Measurements from ENCODE around the gene ALG1L2. TPM values are rescaled to one million over a fixed set of nuclear protein-coding genes. Genes with fewer than 3 reads are reported as not detected.
"Not testable (repeated sequence)": the region's sequence is repeated elsewhere in the genome, so short reads cannot be mapped to it uniquely, and the experiment has no call there.

Gene ALG1L2
- total and polyA plus RNA-seq, 2 experiments from 2014 or later, result 2.6 TPM; not detected in 1

DNA sequence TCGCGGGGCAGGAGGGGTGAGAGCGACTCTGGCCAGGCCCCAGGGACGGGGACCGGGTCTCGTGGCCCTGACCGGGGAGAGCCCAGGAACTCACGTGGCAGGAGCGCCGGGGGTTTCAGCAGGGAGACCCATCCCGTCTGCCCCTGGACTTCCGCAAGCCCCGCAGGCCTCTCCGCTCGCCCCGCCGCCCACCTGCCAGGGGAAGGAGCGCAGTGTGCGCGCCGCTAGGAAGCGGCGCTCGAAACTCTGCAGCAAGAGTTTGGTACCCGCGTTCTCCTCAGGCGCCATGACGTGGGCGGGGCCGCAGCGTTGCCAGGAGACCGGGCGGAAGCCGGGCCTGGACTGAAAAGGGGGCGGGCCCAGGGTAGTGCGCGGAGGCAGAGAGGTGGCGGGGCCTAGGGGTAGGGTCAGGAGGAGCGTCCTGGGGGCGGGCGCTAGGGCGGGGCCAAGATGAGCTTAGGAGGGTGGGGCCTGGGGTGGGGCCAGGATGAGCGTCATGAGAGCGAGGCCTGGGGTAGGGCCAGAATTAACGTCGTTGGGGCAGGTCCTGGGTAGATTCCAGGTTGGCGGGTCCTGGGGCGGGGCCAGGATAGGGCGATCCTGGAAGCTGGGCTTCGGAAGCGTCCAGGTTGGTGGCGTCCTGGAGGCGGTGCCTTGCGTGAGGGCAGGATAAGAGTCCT, 29.7 kb downstream of the ALG1L2 start:
- Histone ChIP-seq H3K36me3 (no peaks in the 10 kb centered on the region), H3K4me3 (peak overlapping the region; percentile 91), H3K27ac (peak overlapping the region; percentile 77), H3K4me1 (ENCODE audit: low read depth) (no peaks in the 10 kb centered on the region), H3K27me3 (no peaks in the 10 kb centered on the region), H3K9me3 (ENCODE audit: low read depth) (no peaks in the 10 kb centered on the region)
- peak; percentile 98 to 99 for DNase-seq (ENCODE audit: low read depth in 1 of 2, low spot score in 1 of 2)
- TF ChIP-seq, protein P1, sequence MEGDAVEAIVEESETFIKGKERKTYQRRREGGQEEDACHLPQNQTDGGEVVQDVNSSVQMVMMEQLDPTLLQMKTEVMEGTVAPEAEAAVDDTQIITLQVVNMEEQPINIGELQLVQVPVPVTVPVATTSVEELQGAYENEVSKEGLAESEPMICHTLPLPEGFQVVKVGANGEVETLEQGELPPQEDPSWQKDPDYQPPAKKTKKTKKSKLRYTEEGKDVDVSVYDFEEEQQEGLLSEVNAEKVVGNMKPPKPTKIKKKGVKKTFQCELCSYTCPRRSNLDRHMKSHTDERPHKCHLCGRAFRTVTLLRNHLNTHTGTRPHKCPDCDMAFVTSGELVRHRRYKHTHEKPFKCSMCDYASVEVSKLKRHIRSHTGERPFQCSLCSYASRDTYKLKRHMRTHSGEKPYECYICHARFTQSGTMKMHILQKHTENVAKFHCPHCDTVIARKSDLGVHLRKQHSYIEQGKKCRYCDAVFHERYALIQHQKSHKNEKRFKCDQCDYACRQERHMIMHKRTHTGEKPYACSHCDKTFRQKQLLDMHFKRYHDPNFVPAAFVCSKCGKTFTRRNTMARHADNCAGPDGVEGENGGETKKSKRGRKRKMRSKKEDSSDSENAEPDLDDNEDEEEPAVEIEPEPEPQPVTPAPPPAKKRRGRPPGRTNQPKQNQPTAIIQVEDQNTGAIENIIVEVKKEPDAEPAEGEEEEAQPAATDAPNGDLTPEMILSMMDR (IDR thresholded peaks at IDR 0.05; ENCODE audit: low read depth, low read length), result no peak

DNA sequence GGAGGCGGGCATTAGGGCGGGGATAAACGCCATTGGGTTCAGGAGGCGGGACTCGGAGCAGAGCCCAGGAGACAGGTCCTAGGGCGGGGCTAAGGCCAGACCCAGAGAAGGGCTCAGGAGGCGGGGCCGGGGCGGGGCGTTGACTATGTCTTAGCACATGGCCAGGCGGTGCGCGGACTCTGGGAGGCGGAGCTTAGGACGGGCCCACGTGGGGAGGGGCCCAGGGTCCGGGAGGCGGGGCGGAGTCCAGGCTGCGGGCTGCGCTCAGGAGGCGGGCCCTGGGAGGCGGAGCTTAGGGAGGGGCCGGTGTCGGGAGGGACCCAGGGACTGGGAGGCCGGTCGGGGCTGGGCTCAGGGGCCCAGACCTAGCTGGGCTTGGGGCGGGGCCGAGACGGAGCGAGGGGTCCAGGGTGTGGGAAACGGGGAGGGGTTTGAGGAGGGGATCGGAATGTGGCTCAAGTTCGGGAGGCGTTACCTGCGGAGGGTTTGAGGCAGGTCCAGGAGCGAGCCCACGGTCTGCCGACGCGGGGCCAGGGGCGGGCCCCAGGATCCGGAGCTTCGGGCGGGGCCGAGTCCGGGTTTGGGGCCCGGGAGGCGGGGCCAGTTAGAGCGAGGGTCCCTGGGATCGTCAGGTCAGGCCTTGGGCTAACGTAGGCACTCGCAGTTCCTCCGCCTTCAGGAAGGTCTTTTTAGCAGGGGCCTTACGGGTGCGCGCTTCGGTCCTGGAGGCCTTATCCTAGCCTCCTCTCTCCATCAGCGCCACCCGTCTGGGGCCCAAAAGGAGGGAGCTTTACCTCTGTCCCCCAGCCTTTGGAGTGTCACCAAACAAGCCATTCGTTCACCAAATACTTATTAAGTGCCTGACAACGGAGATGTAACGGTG, 30.5 kb downstream of the ALG1L2 start:
- not testable (repeated sequence) for H3K27me3 ChIP-seq; H3K9me3 ChIP-seq (ENCODE audit: low read depth); H3K4me1 ChIP-seq (ENCODE audit: low read depth); H3K36me3 ChIP-seq
- peak overlapping the region; percentile 91 for H3K4me3 ChIP-seq
- H3K27ac ChIP-seq, result peak overlapping the region; percentile 94
- peak; percentile 94 to 97 for DNase-seq (ENCODE audit: low read depth in 1 of 2, low spot score in 1 of 2)

- H3K36me3 ChIP-seq; H3K9me3 ChIP-seq (ENCODE audit: low read depth); H3K27me3 ChIP-seq; H3K4me1 ChIP-seq (ENCODE audit: low read depth); DNase-seq (ENCODE audit: low read depth in 1 of 2, low spot score in 1 of 2): not testable (repeated sequence)
- Histone ChIP-seq H3K27ac (peak overlapping the region; percentile 94), H3K4me3 (peak overlapping the region; percentile 84)
These were observed 31.1 kb downstream of the ALG1L2 start for GRCh38 chr3:130112748-130113073.

DNA sequence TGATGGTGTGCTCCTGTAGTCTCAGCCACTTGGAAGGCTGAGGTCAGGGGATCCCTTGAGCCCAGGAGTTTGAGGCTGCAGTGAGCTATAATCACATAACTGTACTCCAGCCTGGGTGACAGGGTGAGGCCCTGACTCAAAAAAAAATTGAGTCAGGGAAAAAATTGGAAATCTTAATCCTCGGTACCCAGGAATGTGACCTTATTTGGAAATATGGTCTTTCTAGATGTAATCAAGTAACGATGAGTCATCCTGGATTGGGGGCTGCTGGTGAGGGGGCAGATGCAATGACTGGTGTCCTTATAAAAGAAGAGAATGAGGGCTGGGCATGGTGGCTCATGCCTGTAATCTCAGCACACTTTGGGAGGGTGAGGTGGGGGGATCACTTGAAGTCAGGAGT, 33.8 kb downstream of the ALG1L2 start:
- H3K27ac ChIP-seq; H3K4me1 ChIP-seq (ENCODE audit: low read depth); H3K36me3 ChIP-seq; H3K27me3 ChIP-seq; H3K9me3 ChIP-seq (ENCODE audit: low read depth); H3K4me3 ChIP-seq; DNase-seq (ENCODE audit: low read depth in 1 of 2, low spot score in 1 of 2): not testable (repeated sequence)

DNA sequence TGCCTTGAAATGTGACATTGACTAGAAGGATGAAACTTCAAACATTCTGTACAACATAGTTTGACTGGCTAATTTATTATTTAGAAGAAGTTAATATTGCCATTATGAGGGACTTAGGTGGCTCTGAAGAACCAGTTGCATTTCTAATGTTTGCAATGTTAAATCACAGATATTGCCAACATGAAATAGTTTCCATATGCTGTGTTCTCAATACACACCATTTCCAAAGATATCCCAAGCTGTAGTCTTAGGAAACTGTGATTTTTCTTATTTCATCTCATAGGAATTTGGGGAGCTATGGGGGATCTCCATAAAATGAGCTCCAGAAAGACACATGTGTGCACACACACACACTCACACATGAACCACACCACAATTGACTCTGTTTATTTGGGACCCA, 36.3 kb downstream of the ALG1L2 start:
- TF ChIP-seq, protein P1 (IDR thresholded peaks at IDR 0.05; ENCODE audit: low read depth, low read length), result no peak
- Histone ChIP-seq H3K27ac (no peak overlapping the region), H3K36me3 (no peaks in the 10 kb centered on the region), H3K9me3 (ENCODE audit: low read depth) (no peaks in the 10 kb centered on the region), H3K4me1 (ENCODE audit: low read depth) (no peaks in the 10 kb centered on the region), H3K27me3 (no peaks in the 10 kb centered on the region), H3K4me3 (no peak overlapping the region)
- DNase-seq (ENCODE audit: low read depth in 1 of 2, low spot score in 1 of 2), result no peak

DNA sequence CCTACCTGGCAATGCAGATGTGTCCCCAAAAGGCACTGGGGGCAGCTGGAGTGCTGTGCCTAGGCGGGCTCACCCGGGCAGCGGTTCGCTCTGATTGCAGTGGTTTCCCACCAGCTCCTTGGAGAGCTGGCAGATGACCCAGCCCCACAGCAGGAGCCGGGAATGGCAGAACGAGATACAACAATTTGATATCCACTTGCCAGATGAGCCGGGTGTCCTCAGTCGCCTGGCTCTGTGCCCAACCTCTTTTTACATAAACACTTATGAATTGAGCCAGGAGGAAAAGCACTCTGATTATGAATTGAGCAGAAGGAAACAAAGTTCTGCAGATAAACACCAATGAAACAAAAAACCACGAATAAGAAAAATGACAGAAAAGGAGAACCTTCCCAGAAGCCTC, 38.2 kb downstream of the ALG1L2 start:
- not testable (repeated sequence) for H3K36me3 ChIP-seq; H3K4me3 ChIP-seq; H3K9me3 ChIP-seq (ENCODE audit: low read depth); H3K27me3 ChIP-seq; H3K4me1 ChIP-seq (ENCODE audit: low read depth); H3K27ac ChIP-seq
- DNase-seq (ENCODE audit: low read depth in 1 of 2, low spot score in 1 of 2), result peak in 1 of 2 donors; percentile 57

- H3K36me3 ChIP-seq; H3K27me3 ChIP-seq; H3K9me3 ChIP-seq (ENCODE audit: low read depth); H3K4me1 ChIP-seq (ENCODE audit: low read depth); H3K4me3 ChIP-seq; H3K27ac ChIP-seq: not testable (repeated sequence)
- peak in 1 of 2 donors; percentile 18 for DNase-seq (ENCODE audit: low read depth in 1 of 2, low spot score in 1 of 2)
These were observed 38.7 kb downstream of the ALG1L2 start for GRCh38 chr3:130120291-130120690.

DNA sequence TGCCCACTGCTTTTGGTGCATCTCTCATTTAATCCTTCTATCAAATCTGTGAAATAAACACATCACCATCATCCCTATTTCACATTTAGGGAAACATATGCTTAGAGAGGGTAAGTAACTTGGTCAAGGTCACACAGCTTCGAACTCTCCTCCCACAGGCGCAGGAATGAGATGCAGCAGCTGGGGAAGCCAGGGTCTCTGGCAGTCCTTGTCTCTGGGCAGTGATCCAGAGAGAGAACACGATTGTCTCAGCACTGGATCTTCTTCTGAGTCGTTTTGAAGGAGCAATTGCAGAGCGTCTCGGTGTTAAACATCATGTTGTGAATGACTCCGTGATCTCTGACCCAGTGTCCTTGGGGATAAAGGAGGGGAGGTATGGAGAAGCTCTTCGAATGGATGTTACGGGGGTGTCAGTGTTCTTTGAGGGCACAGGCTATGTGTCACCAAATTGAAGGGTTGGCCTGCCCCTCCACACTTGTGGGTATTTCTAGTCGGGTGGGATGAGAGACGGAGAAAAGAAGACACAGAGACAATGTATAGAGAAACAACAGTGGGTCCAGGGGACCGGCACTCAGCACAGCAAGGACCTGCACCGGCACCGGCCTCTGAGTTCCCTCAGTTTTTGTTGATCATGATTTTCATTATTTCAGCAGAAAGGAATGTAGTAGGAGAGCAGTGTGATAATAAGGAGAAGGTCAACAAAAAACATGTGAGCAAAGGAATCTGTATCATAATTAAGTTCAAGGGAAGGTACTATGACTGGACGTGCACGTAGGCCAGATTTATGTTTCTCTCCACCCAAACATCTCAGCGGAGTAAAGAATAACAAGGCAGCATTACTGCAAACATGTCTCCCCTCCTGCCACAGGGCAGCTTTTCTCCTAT, 41.5 kb downstream of the ALG1L2 start:
- not testable (repeated sequence) for H3K4me1 ChIP-seq (ENCODE audit: low read depth); H3K27ac ChIP-seq; H3K9me3 ChIP-seq (ENCODE audit: low read depth); H3K27me3 ChIP-seq; H3K4me3 ChIP-seq; H3K36me3 ChIP-seq
- DNase-seq (ENCODE audit: low read depth in 1 of 2, low spot score in 1 of 2), result peak in 1 of 2 donors; percentile 27

- H3K4me3 ChIP-seq; H3K27ac ChIP-seq; H3K4me1 ChIP-seq (ENCODE audit: low read depth); H3K36me3 ChIP-seq; H3K27me3 ChIP-seq; DNase-seq (ENCODE audit: low read depth in 1 of 2, low spot score in 1 of 2); H3K9me3 ChIP-seq (ENCODE audit: low read depth): not testable (repeated sequence)
These were observed 43.8 kb downstream of the ALG1L2 start for GRCh38 chr3:130125406-130125805.

DNA sequence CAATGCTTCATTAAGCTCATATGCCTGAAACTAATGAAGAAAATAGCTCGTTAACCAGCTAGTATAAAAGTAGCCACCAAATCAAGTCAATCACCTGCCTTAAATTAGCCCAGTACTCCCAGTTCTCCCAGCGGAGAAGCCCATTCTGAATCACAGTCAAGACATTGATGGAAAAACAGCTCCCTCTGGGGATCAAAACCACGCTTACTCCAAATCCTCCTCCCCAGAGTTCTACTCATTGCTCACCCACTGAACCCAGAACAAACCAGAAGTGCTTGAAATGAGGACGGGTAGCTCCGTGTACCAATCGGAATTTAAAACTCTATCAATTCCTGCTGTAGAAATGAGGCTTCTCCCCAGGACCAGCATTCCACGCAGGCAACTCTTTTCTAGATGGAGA, 54.7 kb downstream of the ALG1L2 start:
- DNase-seq (ENCODE audit: low read depth in 1 of 2, low spot score in 1 of 2); H3K27ac ChIP-seq; H3K4me1 ChIP-seq (ENCODE audit: low read depth); H3K4me3 ChIP-seq; H3K9me3 ChIP-seq (ENCODE audit: low read depth); H3K36me3 ChIP-seq; H3K27me3 ChIP-seq: not testable (repeated sequence)

DNA sequence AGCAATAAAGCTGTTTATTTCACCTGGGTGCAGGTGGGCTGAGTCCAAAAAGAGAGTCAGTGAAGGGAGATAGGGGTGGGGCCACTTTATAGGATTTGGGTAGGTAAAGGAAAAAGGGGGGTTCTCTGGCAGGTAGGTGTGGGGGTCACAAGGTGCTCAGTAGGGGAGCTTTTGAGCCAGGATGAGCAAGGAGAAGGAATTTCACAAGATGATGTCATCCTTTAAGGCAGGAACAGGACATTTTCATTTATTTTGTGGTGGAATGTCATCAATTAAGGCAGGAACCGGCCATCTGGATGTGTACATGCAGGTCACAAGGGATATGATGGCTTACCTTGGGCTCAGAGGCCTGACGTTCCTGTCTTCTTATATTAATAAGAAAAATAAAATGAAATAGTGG, 56.1 kb downstream of the ALG1L2 start:
- not testable (repeated sequence) for H3K4me3 ChIP-seq; H3K4me1 ChIP-seq (ENCODE audit: low read depth); H3K27ac ChIP-seq; H3K9me3 ChIP-seq (ENCODE audit: low read depth); H3K27me3 ChIP-seq; DNase-seq (ENCODE audit: low read depth in 1 of 2, low spot score in 1 of 2); H3K36me3 ChIP-seq

Measured in cardiac muscle cell (in vitro differentiated cells and primary cell).